CD4-positive, alpha-beta T cell treated with Interleukin-15 for 4 hours (primary cell): ENCODE data around the gene ACTRT3.
A peak's percentile ranks its signal among the peaks of the same experiment; 100 is the strongest.
"Not testable (repeated sequence)": the region's sequence is repeated elsewhere in the genome, so short reads cannot be mapped to it uniquely, and the experiment has no call there.

Experiments used
- DNase-seq: peaks from one replicate; pipeline ENCODE4 v3.0.0-alpha.2; 2020; ENCODE audit warnings: low spot score

Gene ACTRT3

DNA sequence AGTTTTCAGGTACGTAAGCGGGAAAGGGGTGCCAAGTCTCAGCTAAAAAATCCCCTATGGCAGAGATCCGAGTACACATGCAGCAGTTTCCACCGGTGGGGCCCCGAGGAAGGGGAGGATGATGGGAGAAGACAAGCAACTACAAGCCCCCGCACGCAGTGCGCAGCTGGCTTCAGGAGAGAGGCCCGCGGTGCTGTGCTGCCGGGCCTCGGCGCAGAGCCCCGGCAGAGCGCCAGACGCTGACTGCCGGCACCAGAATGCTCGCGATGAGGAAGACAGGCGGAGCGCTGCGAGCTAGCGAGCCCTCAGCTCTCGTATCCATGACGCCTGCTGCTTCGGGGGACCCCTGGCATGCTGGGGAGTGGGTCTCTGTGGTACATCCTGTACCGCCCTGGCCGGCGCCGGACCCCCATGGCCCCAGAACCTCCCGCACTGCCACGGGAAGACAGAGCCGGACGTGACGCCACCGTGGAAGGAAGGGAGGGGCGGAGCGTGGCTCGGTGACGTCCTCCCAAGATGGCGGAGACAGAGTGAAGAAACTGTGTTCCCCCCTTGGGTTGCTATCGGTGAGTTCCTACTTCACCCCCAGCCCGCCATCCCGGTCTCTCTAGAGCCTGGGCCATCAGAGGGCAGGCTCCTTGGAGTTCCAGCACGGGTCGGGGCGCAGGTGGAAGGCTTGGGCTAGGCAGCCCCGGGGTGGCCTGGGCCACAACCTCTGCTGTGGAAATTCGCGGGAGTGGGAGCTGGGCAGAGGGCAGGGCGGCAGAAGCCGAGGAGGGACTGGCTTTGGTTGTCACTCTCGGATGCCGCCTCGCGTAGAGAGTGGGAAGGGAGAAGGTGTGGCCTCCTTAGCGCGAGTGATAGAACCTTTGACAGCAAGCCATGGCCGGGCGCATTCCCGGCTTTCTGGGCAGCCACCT, 3.8 kb upstream of the ACTRT3 start, which contains the start of gene MYNN:
Gene MYNN, plus strand, starts transcription at position 500 of the 920 bp plus-strand sequence. CDS start 900 bp downstream, outside the sequence.
- peak; percentile 87 for DNase-seq

DNA sequence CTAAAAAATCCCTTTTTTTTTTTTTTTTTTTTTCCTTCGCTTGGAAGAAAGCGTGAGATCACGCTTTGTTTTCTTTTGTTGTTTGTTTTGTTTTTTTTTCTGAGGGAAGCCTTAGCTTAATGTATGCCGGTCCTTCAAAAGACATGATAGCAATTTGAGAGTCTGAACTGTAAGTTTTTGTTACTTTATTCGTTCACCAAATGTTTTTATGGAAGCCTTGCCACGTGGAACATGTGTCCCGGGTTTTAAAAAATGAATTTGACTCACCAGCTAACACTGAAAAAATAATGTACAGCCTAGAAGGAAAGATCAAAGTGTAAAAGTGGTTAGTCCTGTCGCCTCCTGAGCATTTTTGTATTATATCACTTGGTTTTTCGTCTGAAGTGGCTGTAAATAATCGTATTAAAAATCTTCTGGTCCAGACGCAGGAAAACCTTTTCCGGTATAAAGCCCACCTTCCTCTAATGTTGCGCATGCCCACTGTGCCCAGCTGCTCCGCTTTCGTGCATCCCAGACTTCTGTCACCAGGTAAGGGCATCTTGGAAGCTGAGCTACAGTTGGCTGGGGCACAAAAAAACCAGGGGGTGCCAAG, 3.0 kb upstream of the ACTRT3 start:
- peak; percentile 57 for DNase-seq

DNA sequence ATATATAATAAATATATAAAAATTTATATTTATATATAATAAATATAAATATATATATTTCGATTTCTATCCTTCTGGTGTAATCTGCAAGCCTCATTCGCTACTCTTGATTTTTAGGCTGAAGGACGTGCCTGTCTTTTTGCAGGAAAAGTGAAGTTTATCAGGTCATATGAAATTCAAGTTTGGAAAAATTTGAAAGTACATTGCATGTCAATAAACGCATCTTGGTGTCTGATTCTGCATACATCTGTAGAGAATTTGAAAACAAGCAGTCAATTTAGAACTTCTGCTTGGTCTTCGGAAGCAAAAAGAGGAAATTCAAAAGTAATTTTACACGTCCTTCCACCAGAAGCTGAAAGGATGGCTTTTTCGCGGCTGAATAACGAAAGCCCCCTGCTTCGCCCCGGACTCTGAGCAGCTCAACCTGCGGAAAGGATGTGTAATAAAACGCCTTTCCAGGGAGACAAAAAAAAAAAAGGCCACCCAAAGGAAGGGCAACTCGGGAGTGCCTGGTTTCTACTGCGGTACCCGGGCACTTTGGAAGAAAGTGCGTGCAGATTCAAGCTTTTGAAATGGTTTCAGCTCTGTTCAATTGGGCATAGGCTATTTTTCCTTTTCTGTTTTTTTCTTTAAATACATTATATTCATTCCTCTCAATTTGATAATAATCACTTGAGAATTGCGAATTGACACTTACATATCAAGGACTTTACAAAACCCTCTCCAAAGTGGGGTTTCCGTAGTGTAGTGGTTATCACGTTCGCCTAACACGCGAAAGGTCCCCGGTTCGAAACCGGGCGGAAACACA, 2.3 kb upstream of the ACTRT3 start:
- DNase-seq, result peak; percentile 89

DNA sequence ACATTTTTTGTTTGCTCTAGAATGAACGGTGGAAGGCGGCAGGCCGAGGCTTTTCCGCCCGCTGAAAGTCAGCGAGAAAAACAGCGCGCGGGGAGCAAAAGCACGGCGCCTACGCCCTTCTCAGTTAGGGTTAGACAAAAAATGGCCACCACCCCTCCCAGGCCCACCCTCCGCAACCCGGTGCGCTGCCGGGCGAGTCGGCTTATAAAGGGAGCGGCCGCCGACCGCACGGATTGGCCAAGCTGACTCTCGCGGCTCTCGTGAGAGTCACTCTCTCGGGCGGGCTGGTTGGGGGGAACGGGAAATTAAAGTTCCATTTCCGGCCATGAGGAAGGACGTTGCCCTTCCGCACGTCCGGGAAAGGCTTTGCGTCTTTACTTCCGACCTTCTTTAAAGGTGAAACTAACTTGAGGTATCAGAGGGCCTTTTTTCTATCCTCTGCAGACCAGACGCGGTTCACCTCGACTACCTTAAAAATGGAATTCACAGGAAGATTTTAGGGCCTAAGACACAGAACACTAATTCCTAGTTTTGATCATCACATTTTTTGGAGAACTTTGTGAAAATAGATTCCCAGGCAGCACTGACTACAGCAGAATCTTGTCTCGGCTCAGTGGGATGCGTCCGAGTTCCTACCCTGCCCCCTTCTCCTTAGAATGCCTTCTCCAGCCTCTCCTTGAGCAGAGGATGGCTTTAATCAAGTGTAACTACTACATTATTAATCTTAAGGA, 4.3 kb downstream of the ACTRT3 start, which contains the start of gene TERC:
Gene TERC, minus strand, starts transcription at position 179 of the 731 bp plus-strand sequence.
- peak; percentile 97 for DNase-seq

DNA sequence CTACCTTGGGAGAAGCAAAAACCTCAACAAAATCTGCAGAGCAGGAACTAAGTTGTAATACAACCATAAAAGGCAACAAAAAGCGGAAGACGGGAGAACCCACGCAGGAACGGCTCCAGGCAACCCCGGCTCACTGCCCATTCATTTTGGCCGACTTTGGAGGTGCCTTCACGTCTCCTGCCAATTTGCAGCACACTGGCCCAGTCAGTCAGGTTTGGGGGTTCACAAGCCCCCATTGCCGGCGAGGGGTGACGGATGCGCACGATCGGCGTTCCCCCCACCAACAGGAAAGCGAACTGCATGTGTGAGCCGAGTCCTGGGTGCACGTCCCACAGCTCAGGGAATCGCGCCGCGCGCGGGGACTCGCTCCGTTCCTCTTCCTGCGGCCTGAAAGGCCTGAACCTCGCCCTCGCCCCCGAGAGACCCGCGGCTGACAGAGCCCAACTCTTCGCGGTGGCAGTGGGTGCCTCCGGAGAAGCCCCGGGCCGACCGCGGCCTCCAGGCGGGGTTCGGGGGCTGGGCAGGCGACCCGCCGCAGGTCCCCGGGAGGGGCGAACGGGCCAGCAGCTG, 5.0 kb downstream of the ACTRT3 start:
- peak; percentile 60 for DNase-seq

DNA sequence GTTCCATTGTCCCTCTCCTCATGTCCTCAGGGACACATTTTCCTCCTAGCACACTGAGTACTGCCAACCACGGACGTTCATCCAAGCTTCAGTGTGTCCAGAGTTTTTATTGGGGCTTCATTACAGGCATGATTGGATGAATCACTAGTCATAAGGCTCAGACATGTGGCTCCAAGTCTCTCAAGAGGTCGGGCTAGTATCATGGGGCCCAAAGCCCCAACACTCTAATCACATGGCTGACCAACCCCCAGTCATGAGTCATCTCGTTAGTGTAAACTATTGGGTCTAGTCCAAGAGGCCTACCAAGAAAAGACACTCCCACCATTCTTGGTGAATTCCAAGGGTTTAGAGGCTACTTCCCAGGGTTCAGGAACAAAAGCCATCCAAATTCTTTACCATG, 8.9 kb downstream of the ACTRT3 start:
- no peak for DNase-seq

DNA sequence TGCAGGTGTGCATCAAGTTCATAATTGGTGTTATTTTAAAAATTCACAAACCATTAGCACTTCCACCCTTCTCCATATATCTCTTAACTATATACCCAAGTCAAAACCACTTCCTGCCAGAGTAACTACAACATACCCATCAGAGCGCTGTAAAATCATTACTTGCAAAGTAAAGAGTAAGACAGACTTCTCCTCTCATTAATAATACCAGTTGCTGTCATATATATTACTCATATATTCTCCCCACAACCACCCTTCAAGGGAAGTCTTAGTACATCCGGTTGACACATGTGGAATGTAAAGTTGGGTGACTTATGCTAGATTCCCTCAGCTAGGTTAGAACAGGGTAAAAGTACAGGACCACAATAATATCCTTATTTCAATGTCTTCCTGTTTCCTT, 10.1 kb downstream of the ACTRT3 start:
- peak; percentile 55 for DNase-seq

DNA sequence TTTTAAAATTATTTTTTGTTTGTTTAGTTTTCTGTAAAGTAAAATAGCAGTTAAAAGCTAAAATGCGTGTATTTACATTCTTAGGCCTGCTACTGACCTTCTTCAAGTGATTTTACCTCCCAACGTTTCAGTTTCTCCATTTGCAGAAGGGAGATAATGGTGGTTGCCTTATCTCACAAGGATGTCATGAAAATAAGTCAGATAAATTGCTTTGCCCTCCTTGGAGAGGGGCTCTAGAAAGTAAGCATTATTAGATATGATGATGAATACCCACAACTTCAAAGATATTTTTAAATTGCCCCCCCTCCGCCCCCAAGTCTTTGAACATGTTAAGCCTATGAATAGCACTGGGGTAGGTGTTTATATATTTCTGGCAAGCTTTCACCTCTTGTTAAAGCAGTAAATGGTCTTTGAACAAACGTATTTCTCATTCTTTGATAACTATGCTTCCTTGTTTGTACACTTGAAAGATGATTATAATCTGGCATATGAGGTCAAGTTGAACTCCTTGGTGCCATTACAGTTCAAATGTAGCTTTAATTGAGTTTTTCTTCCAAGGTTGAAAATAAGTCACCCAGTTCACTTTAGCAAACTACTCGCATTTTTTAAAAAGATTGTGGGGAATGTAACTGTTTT, 10.9 kb downstream of the ACTRT3 start:
- DNase-seq, result no peak

DNA sequence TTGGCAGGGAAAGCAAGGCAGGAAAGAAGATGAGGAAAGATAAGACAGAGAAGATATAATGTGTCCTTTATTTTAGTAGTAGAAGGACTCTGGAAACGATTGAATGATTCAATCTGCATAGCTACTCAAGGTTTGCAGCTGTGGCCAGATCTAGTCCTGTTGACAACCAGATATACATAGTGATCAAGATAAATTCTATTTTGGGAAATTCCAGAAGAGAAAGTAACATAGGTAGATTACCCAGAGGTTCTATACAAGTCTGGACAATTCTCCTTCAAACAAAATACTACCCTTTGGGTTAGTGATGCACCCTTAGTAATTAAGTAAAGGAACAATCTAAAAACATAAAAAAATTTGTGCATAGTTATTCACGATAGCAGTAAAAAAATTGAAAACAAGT, 13.9 kb downstream of the ACTRT3 start:
- DNase-seq, result no peak

DNA sequence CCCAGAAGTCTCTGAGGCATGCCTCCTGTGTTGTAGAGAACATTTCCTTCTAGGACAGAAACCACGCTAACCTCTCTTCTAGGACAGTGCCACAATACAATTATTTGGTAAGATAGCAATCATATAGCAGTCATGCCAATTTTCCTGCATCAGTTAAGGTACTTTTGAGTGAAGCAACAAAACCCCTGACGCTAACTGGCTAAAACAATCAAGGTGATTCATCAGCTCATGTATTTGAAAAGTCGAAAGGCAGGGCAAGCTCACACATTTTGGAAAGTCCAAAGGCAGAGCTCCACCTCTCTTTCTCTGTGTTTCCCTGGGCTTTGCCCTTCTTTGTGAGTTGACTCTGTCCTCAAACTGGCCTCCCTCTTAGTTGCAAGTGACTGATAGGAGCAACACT, 14.7 kb downstream of the ACTRT3 start:
- DNase-seq, result no peak

DNA sequence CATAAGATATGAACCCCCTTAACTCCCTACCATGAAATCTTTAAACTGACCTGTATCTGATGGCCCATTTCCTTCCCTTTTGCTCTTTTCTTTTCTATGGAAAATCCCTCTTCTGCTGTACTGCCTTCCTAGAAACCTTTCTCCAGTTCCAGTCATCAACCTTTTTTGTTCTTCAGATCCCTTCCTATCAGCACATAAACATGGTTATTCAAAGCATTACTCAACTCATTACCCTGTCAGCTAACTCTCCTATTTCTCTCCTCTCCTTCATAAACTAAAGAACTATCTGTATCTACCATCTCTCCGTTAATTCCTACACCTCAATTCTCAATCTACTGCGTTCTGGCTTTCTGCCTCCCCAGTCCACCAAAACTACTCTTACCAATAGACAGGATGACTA, 17.5 kb downstream of the ACTRT3 start:
- no peak for DNase-seq

DNA sequence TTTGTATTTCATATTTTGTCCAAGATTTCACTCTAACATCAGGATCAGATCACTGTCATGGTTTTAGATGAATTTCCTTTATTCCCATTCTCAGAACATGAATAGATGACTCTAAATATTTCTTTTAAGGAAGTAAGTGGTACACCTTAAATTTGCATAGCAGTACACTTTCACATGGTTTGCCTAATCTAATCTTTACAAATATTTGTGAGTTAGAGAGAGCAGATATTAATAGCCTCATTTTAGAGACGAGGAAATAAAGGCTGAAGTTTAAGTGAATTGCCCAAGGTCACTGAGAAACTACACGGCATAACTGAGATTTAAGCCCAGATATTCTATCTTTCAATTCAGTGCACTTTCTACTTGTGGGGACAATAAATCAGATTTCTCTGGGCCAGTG, 18.7 kb downstream of the ACTRT3 start:
- DNase-seq, result no peak

DNA sequence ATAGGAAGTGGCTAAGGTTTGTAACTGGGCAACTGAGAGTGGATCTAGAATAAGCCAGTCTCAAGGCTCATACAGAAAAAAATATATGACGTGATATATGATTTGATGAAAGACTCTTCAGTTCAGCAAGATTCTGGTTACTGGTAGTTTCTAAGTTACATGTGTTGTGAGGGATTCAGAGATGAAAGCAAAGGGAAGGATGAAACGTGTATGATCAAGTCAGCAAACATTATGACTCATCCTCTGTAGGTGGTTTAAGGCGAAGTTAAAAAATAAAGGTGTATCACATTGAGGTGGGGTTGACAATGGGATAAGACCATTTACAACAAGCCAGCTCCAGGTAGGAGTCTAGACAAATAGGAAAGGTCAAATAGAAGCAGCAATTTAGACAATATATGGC, 20.7 kb downstream of the ACTRT3 start:
- DNase-seq, result peak; percentile 4

DNA sequence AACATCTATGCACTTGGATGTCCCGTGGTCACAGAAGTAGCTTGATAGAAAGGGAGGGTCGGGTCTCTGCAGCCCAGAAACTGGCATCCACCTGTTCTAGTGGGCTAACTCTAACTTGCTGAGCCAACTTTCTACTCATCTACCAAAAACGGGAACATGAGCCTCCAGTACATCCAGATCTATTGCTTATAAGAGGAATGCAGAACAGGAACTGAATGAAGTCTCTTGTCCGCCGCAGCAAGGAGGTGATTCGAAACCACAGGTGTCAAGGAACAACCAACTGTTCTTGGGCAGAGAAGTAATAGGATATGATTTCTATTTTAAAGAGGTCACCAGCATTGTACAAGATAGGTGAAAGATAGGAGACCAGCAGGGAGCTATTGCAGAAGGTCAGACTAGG, 22.4 kb downstream of the ACTRT3 start:
- DNase-seq, result no peak

DNA sequence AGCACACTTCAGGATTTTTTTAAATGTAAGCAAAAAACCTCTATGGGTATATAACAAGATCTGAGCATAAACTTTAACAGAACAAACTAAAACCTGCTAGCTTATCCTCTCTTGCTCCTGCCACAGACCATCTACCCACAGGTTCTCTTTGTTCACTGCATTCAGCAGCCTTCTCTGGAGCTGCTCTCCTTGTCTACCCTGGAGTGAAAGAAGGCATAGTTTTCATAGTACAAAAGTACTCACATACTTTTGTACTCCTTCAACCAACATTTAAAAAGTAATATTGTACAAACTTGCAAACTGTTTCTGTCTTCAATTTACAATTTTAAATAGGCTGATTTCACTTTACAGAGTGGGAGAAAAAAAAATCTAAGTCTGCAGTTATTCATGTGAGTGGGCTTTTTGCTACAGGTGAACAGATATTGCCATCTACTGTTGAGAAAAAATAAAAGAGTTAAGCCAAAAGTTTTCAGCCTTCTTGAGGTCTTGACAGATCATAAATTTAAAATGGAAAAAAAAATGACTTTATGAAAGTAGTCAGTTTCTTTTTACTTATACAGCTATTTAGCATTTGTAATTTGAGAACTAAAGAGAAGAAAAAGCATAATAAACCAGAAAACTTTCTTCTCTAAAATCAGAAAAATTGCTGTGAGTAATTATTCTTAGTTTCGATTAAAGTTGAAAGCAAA, 24.9 kb downstream of the ACTRT3 start:
- no peak for DNase-seq

DNA sequence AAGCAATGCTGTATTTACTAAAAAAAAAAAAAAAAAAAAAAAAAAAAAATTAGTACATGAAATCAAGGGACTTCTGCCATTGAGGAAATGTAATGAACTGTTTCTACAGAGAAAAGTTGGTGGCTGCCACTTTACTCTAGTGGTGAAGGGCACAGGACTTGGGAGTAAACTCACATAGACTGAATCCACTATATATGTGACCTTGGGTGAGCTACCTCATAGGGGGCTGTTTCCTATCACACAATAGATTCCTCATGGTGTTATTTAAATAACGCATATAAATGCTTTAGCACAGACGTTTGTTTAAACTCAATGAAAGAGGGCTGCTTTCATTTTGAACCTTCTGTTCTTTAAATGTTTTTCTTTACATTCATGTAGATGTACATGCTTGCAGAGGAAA, 30.3 kb downstream of the ACTRT3 start:
- no peak for DNase-seq

DNA sequence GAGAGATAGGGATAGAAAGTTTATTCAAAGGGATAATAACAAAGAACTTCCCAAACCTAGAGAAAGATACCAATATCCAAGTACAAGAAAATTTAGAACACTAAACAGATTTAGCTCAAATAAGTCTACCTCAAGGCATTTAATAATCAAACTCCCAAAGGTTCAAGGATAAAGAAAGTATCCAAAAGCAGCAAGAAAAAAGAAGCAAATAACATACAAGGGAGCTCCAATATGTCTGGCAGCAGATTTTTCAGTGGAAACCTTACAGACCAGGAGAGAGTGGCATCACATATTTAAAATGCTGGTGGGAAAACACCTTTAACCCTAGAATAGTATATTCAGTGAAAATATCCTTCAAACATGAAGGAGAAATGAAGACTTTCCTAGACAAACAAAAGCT, 37.5 kb downstream of the ACTRT3 start:
- not testable (repeated sequence) for DNase-seq

DNA sequence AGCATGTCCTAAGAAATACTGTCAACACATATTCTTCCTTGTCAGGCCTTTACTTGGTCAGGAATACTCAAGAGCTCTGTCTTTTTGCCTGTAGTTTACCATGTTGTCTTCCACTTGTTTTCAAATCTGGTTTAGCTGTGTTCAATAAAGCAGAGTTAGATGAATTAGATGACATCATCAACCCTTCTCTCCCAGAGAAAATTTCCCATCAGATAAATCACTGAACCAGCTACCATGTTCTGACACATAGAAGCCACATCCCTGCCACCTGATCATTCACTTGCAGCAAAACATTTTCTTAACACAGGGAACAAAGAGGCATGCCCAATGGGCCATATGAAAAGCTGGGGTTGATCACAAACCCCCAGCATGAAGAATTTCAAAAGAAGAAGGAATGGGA, 46.6 kb downstream of the ACTRT3 start:
- no peak for DNase-seq

DNA sequence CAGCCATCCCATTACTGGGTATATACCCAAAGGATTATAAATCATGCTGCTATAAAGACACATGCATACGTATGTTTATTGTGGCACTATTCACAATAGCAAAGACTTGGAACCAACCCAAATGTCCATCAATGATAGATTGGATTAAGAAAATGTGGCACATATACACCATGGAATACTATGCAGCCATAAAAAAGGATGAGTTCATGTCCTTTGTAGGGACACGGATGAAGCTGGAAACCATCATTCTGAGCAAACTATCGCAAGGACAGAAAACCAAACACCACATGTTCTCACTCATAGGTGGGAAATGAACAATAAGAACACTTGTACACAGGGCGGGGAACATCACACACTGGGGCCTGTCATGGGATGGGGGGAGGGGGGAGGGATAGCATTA, 50.9 kb downstream of the ACTRT3 start:
- DNase-seq, result not testable (repeated sequence)
